Tibial artery (tissue), 4 donors: ENCODE data around the gene MAGI2.

Experiments used
- DNase-seq, 2 donors: peaks; one replicate each; pipeline ENCODE4 v3.0.0-alpha.2; 2019
- H3K27ac ChIP-seq, 2 donors: fragments of 200-600 bp; sonication (generic) in 1 of 2; 1 replicate in 1 of 2; 2 replicates in 1 of 2; pipeline ENCODE4 v1.5.1; 2018 to 2019; ENCODE audit warnings: mild to moderate bottlenecking in 1 of 2
- H3K27me3 ChIP-seq, 2 donors: fragments of 200-600 bp; sonication (generic) in 1 of 2; one replicate each; pipeline versions ENCODE4 v1.5.1 to v1.6.0; 2016 to 2019
- H3K36me3 ChIP-seq, 3 donors: fragments of 200-600 bp; sonication (generic) in 2 of 3; one replicate each; pipeline ENCODE4 v1.5.1; 2016 to 2019; ENCODE audit warnings: mild to moderate bottlenecking in 2 of 3
- H3K4me1 ChIP-seq, 4 donors: fragments of 200-600 bp; sonication (generic) in 2 of 4; 1 replicate in 3 of 4; 2 replicates in 1 of 4; pipeline ENCODE4 v1.5.1; 2016 to 2019
- H3K4me3 ChIP-seq, 2 donors: fragments of 200-600 bp; sonication (generic) in 1 of 2; 1 replicate in 1 of 2; 2 replicates in 1 of 2; pipeline ENCODE4 v1.5.1; 2018 to 2019; ENCODE audit warnings: mild to moderate bottlenecking in 2 of 2
- H3K9me3 ChIP-seq, 3 donors: fragments of 200-600 bp; sonication (generic) in 1 of 3; one replicate each; pipeline ENCODE4 v1.5.1; 2016 to 2019
- intact Hi-C: fragments of 100-400 bp; cut with DNase I; formaldehyde crosslinking; loops from one replicate; pipeline ENCODE4 v1.15.0; 2023; ENCODE audit warnings: low total_unique reads
- TF ChIP-seq, protein P1 (sequence below), 2 experiments: fragments of 200-600 bp in 1 of 2; fragments of 450-650 bp in 1 of 2; IDR thresholded peaks; one replicate each; pipeline ENCODE4 v1.5.1; 2017 to 2019; ENCODE audit warnings: antibody characterized with exemption in 2 of 2, mild to moderate bottlenecking in 1 of 2, moderate library complexity in 1 of 2

The MAGI2 gene

DNA sequence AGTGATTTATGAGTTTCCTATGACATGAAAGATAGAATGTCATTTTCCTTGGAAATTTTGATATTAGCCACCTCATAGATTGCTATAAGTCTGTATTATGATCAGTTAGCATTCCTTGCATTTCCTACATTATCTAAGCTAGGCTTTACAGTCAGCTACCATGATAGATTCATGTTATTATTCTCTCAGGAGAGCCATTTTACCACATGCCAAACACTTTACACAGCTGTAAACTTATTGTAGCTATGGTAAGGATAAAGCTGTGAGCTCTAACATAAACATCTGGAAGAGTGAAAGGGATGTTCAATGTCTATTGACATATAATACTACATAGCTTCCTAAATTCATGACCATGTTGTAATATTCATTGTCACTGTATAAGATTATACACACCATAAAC lies 1046.9 kb downstream of the MAGI2 start:
- TF ChIP-seq, protein P1, sequence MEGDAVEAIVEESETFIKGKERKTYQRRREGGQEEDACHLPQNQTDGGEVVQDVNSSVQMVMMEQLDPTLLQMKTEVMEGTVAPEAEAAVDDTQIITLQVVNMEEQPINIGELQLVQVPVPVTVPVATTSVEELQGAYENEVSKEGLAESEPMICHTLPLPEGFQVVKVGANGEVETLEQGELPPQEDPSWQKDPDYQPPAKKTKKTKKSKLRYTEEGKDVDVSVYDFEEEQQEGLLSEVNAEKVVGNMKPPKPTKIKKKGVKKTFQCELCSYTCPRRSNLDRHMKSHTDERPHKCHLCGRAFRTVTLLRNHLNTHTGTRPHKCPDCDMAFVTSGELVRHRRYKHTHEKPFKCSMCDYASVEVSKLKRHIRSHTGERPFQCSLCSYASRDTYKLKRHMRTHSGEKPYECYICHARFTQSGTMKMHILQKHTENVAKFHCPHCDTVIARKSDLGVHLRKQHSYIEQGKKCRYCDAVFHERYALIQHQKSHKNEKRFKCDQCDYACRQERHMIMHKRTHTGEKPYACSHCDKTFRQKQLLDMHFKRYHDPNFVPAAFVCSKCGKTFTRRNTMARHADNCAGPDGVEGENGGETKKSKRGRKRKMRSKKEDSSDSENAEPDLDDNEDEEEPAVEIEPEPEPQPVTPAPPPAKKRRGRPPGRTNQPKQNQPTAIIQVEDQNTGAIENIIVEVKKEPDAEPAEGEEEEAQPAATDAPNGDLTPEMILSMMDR (IDR thresholded peaks at IDR 0.05) = no peak
- DNase-seq = no peak

DNA sequence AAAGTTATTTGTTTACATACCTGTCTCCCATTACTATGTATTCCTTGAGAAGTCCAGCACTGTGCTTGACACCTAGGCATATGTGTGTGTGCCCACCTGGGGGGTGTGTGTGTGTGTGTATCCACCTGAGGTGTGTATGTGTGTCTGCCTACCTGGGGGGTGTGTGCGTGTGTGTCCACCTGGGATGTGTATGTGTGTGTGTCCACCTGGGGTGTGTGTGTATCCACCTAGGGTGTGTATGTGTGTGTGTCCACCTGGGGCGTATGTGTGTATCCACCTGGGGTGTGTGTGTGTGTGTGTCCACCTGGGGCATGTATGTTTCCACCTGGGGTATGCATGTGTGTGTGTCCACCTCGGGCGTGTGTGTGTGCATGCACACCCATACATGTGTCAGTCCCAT lies 1051.4 kb downstream of the MAGI2 start:
- no peak for DNase-seq
- intact Hi-C loops = no loop called here
- Histone ChIP-seq H3K4me1 (peaks cover 0 to 23% (median 0%) of the 10 kb centered on the region in 4 donors), H3K4me3 (no peak overlapping the region), H3K9me3 (no peaks in the 10 kb centered on the region), H3K27ac (no peak overlapping the region), H3K36me3 (no peaks in the 10 kb centered on the region), H3K27me3 (no peaks in the 10 kb centered on the region)
- TF ChIP-seq, protein P1 (IDR thresholded peaks at IDR 0.05) = no peak

More for the DNA sequence above, 1046.9 kb downstream of the MAGI2 start:
- H3K4me3 ChIP-seq = no peak overlapping the region
- no peaks in the 10 kb centered on the region for H3K4me1 ChIP-seq
- no peaks in the 10 kb centered on the region for H3K9me3 ChIP-seq
- intact Hi-C loops = no loop called here
- no peaks in the 10 kb centered on the region for H3K36me3 ChIP-seq
- H3K27ac ChIP-seq = no peak overlapping the region
- no peaks in the 10 kb centered on the region for H3K27me3 ChIP-seq

DNA sequence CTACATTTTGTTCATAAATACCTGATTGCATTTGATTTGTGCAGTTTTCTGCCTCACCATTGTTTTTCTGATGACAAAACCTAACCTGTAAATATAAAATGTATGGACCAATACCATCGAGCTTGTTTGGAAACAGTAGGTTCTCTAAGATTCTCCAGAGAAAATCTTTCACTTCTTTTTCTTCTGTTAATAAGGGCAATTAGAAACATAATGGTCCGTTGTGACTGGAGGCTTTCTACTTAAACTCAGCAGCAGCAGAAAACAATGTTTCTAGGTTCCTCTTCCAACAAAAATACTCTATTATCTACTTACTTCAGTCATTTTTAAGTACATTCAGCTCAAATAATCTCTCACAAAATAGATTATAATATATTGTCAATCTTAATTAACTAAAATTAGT lies 1053.4 kb downstream of the MAGI2 start:
- Histone ChIP-seq H3K36me3 (no peaks in the 10 kb centered on the region), H3K27me3 (no peaks in the 10 kb centered on the region), H3K27ac (no peak overlapping the region), H3K4me3 (no peak overlapping the region), H3K4me1 (peaks cover 0 to 32% (median 0%) of the 10 kb centered on the region in 4 donors), H3K9me3 (no peaks in the 10 kb centered on the region)
- TF ChIP-seq, protein P1 (IDR thresholded peaks at IDR 0.05) = no peak
- intact Hi-C loops = no loop called here
- no peak for DNase-seq

DNA sequence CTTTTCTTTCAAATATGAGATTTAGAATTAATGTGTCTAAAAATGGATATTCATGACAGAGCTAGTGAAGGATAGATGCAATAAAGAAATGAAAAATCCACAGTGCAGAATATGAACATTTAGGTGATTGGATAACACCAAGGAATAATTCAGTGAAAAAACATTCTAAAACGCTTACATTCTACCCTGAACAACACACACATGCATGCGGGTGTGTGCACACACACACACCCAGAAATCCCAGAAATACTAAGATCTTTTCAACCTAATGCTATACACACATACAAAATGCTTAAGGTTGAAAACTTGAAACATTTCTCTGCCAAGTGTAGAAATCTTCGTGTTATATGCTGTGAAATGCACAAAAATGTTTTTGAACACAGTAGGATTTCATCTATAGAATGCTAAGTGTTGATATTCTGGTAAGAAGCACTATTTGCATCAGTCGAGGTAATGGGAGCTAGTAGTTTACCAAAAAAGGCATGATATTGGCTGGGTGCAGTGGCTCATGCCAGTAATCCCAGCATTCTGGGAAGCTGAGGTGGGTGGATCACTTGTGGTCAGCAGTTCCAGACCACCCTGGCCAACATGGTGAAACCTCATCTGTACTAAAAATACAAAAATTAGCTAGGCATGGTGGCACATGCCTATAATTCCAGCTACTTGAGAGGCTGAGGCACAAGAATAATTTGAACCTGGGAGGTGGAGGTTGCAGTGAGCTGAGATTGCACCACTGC lies 1054.3 kb downstream of the MAGI2 start:
- H3K27ac ChIP-seq = no peak overlapping the region
- H3K27me3 ChIP-seq = no peaks in the 10 kb centered on the region
- TF ChIP-seq, protein P1 (IDR thresholded peaks at IDR 0.05) = no peak
- H3K36me3 ChIP-seq = no peaks in the 10 kb centered on the region
- DNase-seq = no peak
- peaks cover 0 to 32% (median 0%) of the 10 kb centered on the region in 4 donors for H3K4me1 ChIP-seq
- no peak overlapping the region for H3K4me3 ChIP-seq
- no peaks in the 10 kb centered on the region for H3K9me3 ChIP-seq
- intact Hi-C loops = no loop called here

DNA sequence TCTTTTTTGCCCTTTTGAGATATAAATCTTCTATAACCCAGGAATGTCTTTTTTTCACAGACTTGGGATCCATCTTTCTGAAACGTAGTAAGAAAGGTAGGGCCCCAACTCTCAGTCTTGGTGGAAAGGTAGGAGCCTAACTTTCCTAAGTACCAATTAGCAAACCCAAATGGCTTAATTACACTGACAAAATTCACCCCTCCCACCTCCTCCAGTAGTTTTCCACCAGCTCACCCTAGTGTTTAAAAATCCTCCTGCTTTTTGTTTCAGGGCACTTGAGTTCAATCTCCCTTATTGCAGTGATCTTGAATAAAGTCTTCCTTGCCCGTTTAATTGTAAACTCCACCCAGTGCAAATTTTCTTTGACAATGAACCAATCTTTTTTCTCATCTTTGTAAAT lies 1054.9 kb downstream of the MAGI2 start:
- Histone ChIP-seq H3K36me3 (no peaks in the 10 kb centered on the region), H3K4me1 (peaks cover 0 to 32% (median 0%) of the 10 kb centered on the region in 4 donors), H3K4me3 (no peak overlapping the region), H3K27ac (no peak overlapping the region), H3K9me3 (no peaks in the 10 kb centered on the region), H3K27me3 (no peaks in the 10 kb centered on the region)
- DNase-seq = no peak
- intact Hi-C loops = no loop called here
- TF ChIP-seq, protein P1 (IDR thresholded peaks at IDR 0.05) = no peak
